K562 (cell line): ENCODE measurements around the gene APOM. TPM values are rescaled to one million over a fixed set of nuclear protein-coding genes. Genes with fewer than 3 reads are reported as not detected.
A peak's percentile ranks its signal among the peaks of the same experiment; 100 is the strongest.

Experiments used
- ATAC-seq: fragments of 200-7000 bp; cut with Tn5 transposase; 3 replicates; pipeline ENCODE4 v1.9.1; 2020; ENCODE audit warnings: moderate library complexity
- BruUV-seq: library from RNA; stranded (reverse); fragments of 400-500 nt; replicated peaks from 2 replicates; lab custom pipeline; 2021; lab: Mats Ljungman, UMichigan
- CTCF ChIA-PET: fragments of 300-600 bp; formaldehyde crosslinking; extraction: SDS; loops from one replicate; lab custom pipeline; 2021; ENCODE audit warnings: low intra/inter-chr PET ratio; lab: Yijun Ruan, JAX
- POLR2A ChIA-PET: fragments of 300-600, 350-650 bp; sonication (Branson Sonifier 250); formaldehyde crosslinking; extraction: SDS; loops from one replicate; lab custom pipeline; 2021; ENCODE audit warnings: antibody characterized with exemption, inconsistent platforms; lab: Yijun Ruan, JAX
- DNase-seq, 4 experiments: peaks; one replicate each; pipeline versions ENCODE4 v3.0.0 to v3.0.0-alpha.2; 2011 to 2018; ENCODE audit warnings: low spot score in 3 of 4, mixed read lengths in 3 of 4; ENCODE audit errors: extremely low read depth in 1 of 4
- FAIRE-seq: peaks from 2 replicates; lab custom pipeline; 2011; peaks lifted over from hg19 to GRCh38; lab: Jason Lieb, UNC
- H2AFZ ChIP-seq: 2 replicates; pipeline ENCODE4 v1.6.0; 2011; ENCODE audit warnings: low read depth, low read length, control low read depth, inconsistent platforms
- H3K27ac ChIP-seq: fragments of 200-600 bp; 3 replicates; pipeline ENCODE4 v1.8.0; 2011; ENCODE audit warnings: low read depth, mild to moderate bottlenecking, control low read depth, inconsistent platforms, low read length, moderate library complexity, mixed read lengths; ENCODE audit errors: extremely low read depth
- H3K27me3 ChIP-seq, 2 experiments: fragments of 300-600 bp in 1 of 2; 2 replicates in 1 of 2; 3 replicates in 1 of 2; pipeline versions ENCODE4 v1.6.0 to v1.8.0; 2011; ENCODE audit warnings: inconsistent platforms in 2 of 2, low read length in 2 of 2, mild to moderate bottlenecking in 1 of 2, mixed read lengths in 1 of 2, moderate library complexity in 1 of 2; ENCODE audit not compliant: control insufficient read depth in 2 of 2, insufficient read depth in 2 of 2
- H3K36me3 ChIP-seq: fragments of 300-600 bp; 3 replicates; pipeline ENCODE4 v1.8.0; 2011; ENCODE audit warnings: mild to moderate bottlenecking, low read length, inconsistent platforms; ENCODE audit not compliant: control insufficient read depth, insufficient read depth
- H3K4me1 ChIP-seq, 2 experiments: fragments of 200-600 bp in 1 of 2; replicated peaks in 1 of 2; 2 replicates in 1 of 2; 3 replicates in 1 of 2; pipeline versions ENCODE4 v1.5.1 to v1.8.0; 2011; ENCODE audit warnings: inconsistent platforms in 2 of 2, low read length in 2 of 2, mild to moderate bottlenecking in 1 of 2, mixed read lengths in 1 of 2, moderate library complexity in 1 of 2; ENCODE audit not compliant: control insufficient read depth in 2 of 2, insufficient read depth in 2 of 2
- H3K4me2 ChIP-seq: 2 replicates; pipeline ENCODE4 v1.6.1; 2011; ENCODE audit warnings: low read length, control low read depth, inconsistent platforms, mixed read lengths; ENCODE audit not compliant: insufficient read depth
- H3K4me3 ChIP-seq: fragments of 200-600 bp; sonication (generic), shearing (Covaris generic); 2 replicates; pipeline ENCODE4 v1.5.1; 2016; ENCODE audit warnings: control low read depth, inconsistent platforms
- H3K79me2 ChIP-seq: fragments of 200-600 bp; 3 replicates; pipeline ENCODE4 v1.8.0; 2011; ENCODE audit warnings: low read length, inconsistent platforms; ENCODE audit not compliant: control insufficient read depth, insufficient read depth
- H3K9ac ChIP-seq, 2 experiments: 2 replicates each; pipeline versions ENCODE4 v1.6.0 to v1.6.1; 2011; ENCODE audit warnings: low read depth in 2 of 2, low read length in 2 of 2, control low read depth in 1 of 2, inconsistent platforms in 1 of 2, mild to moderate bottlenecking in 1 of 2, mixed read lengths in 1 of 2; ENCODE audit not compliant: insufficient read depth in 1 of 2
- H3K9me1 ChIP-seq: one replicate; pipeline ENCODE4 v1.6.0; 2011; ENCODE audit warnings: inconsistent platforms, mild to moderate bottlenecking, low read length, moderate library complexity; ENCODE audit not compliant: control insufficient read depth, insufficient read depth
- H3K9me3 ChIP-seq: replicated peaks from 2 replicates; pipeline ENCODE4 v1.5.1; 2011; ENCODE audit warnings: low read depth, low read length, inconsistent platforms; ENCODE audit not compliant: control insufficient read depth, insufficient read depth
- H4K20me1 ChIP-seq: replicated peaks from 2 replicates; pipeline ENCODE4 v1.6.1; 2011; ENCODE audit warnings: low read length, inconsistent platforms, mixed read lengths; ENCODE audit not compliant: control insufficient read depth, insufficient read depth
- BCOR ChIP-seq: fragments of 450-650 bp; IDR thresholded peaks from 2 replicates; pipeline ENCODE4 v1.6.1; 2016
- MTA2 ChIP-seq: fragments of 450-650 bp; IDR thresholded peaks from 2 replicates; pipeline ENCODE4 v1.6.1; 2016; ENCODE audit warnings: low read depth
- NFATC3 ChIP-seq: fragments of 450-650 bp; IDR thresholded peaks from 2 replicates; pipeline ENCODE4 v1.6.1; 2017; ENCODE audit warnings: mild to moderate bottlenecking
- POLR3A ChIP-seq: IDR thresholded peaks from 2 replicates; pipeline ENCODE4 v1.6.1; 2011; ENCODE audit warnings: borderline replicate concordance, mild to moderate bottlenecking, moderate library complexity; ENCODE audit not compliant: insufficient read length, insufficient read depth; ENCODE audit errors: extremely low read depth
- VEZF1 ChIP-seq: fragments of 200-800 bp; sonication (Bioruptor generic); IDR thresholded peaks from 2 replicates; pipeline ENCODE4 v1.6.1; 2017; ENCODE audit warnings: missing genetic modification characterization, missing compliant biosample characterization
- ZBTB11 ChIP-seq, 3 experiments: fragments of 200-800 bp in 1 of 3; fragments of 250-450 bp in 1 of 3; fragments of 450-650 bp in 1 of 3; sonication (Bioruptor Pico) in 1 of 3; sonication (Bioruptor generic) in 1 of 3; formaldehyde crosslinking in 1 of 3; IDR thresholded peaks; 2 replicates each; pipeline versions ENCODE4 v1.6.1 to v1.8.0; 2016 to 2022; ENCODE audit warnings: mild to moderate bottlenecking in 2 of 3, missing genetic modification characterization in 2 of 3, missing compliant biosample characterization in 1 of 3, moderate library complexity in 1 of 3
- ZNF239 ChIP-seq: fragments of 250-450 bp; sonication (Bioruptor Pico); IDR thresholded peaks from 2 replicates; pipeline ENCODE4 v1.4.0; 2020; ENCODE audit warnings: mild to moderate bottlenecking
- ZNF592 ChIP-seq: fragments of 450-650 bp; IDR thresholded peaks from 2 replicates; pipeline ENCODE4 v1.6.1; 2017; ENCODE audit warnings: antibody characterized with exemption, mild to moderate bottlenecking
- WGBS: fragments of 100-300 bp; shearing (Covaris generic); methylation state at CpG from one replicate; pipeline ENCODE4 v1.1.6; 2016; ENCODE audit warnings: low coverage, mixed read lengths; ENCODE audit not compliant: insufficient coverage; ENCODE audit errors: missing lambda C conversion rate; 5-methylcytosine and 5-hydroxymethylcytosine counted together
- in situ Hi-C: fragments of 300-500 bp; cut with MboI; formaldehyde crosslinking; loops from 4 replicates; pipeline ENCODE4 v1.15.0; 2018; ENCODE audit warnings: inconsistent platforms, mixed read lengths
- intact Hi-C: fragments of 100-400 bp; cut with micrococcal nuclease; formaldehyde crosslinking; loops from 2 replicates; pipeline ENCODE4 v1.14.2; 2022
- polyA plus RNA-seq, 8 experiments: library from polyadenylated mRNA; depleted of rRNA in 4 of 8; stranded (reverse) in 5 of 8; unstranded in 3 of 8; fragments of >200 nt; fragmentation: Nextera tagmentation in 2 of 8; fragmentation: Illumina TruSeq in 1 of 8; extraction: Ambion mirVana in 2 of 8; extraction: Trizol in 1 of 8; gene quantifications; 2 replicates each; pipeline versions ENCODE4 v1.2.1 to v1.2.3, GENCODE V29; 2011 to 2014; ENCODE audit warnings: inconsistent platforms in 1 of 8, missing spikeins in 1 of 8
- total RNA-seq, 7 experiments: library from RNA; depleted of rRNA in 6 of 7; stranded (reverse); fragments of >200 nt in 6 of 7; fragmentation: Illumina TruSeq in 2 of 7; extraction: Trizol in 2 of 7; gene quantifications; 2 replicates each; pipeline versions ENCODE4 v1.2.1 to v1.2.3, GENCODE V29; 2011 to 2021; ENCODE audit warnings: low replicate concordance in 1 of 7

APOM gene
- total and polyA plus RNA-seq, 9 of the 15 experiments (the other 6 are each of a cell fraction or from before 2014, with no cell fraction given) = 5.7 to 24.3 (median 10.4) TPM

GRCh38 chr6:31621320-31621939, 34.3 kb upstream of the APOM start (continued):
- TF ChIP-seq ZNF592 (no peak), NFATC3 (no peak; the same call in 1 of the 2 replicates), MTA2 (peak; percentile 48), BCOR (0 out of 2 replicates have a peak, but pooled peaks have one; percentile 30), ZNF239 (CRISPR knock-in tag) (no peak)
- TF ChIP-seq, all 486 proteins: peak for 55

- CTCF ChIA-PET = no interaction called here
- Histone ChIP-seq H3K79me2 (peaks cover 62% of the 10 kb centered on the region), H3K9me3 (no peaks in the 10 kb centered on the region), H3K9me1 (peaks cover 12% of the 10 kb centered on the region), H3K4me3 (peak overlapping the region; percentile 96), H3K4me2 (peak overlapping the region; percentile 99), H3K4me1 (peaks cover 13 to 25% of the 10 kb centered on the region in 2 experiments), H2AFZ (no peak overlapping the region), H3K36me3 (peaks cover 61% of the 10 kb centered on the region), H3K27me3 (no peaks in the 10 kb centered on the region), H4K20me1 (peaks cover 22% of the 10 kb centered on the region; the same call in 1 of the 2 replicates), H3K27ac (peak overlapping the region; percentile 98), H3K9ac (peak overlapping the region; percentile 98 to 99)
- no peak for DNase-seq
- in situ Hi-C loops = no loop called here
- no TSS peak for BruUV-seq
- POLR2A ChIA-PET = interaction anchor here (0.6 to 12.4 kb wide), 21 partner anchors 9 to 1350 kb away, joined by 3 to 274 read pairs (median 4); partner anchors contain the start of genes APOM, BAG6, C6orf47 and DDX39B
- WGBS = 1% methylated on average over 4 of the region's 4 CpGs
- intact Hi-C loops = no loop called here
- no peak for ATAC-seq
- no peak for FAIRE-seq
- no peak for TF ChIP-seq VEZF1
- TF ChIP-seq POLR3A = no peak
- TF ChIP-seq ZBTB11 (CRISPR knock-in tag; IDR thresholded peaks at IDR 0.05) = no peak
These were observed 33.7 kb upstream of the APOM start for GRCh38 chr6:31621991-31622390.
